DOHH2 (cell line): ENCODE data around the gene TXNL4B.

Experiments used
- H3F3A ChIP-seq: fragments of 200-600 bp; sonication (generic), shearing (Covaris generic); 2 replicates; pipeline ENCODE4 v1.6.0; 2016; ENCODE audit warnings: antibody characterized with exemption, mild to moderate bottlenecking; ENCODE audit not compliant: control insufficient read depth, insufficient read depth
- H3K27ac ChIP-seq: fragments of 200-600 bp; sonication (generic); 2 replicates; pipeline ENCODE4 v1.5.1; 2014; ENCODE audit warnings: low read depth, mild to moderate bottlenecking, low read length, moderate library complexity
- H3K27me3 ChIP-seq: fragments of 200-600 bp; sonication (generic); 2 replicates; pipeline ENCODE4 v1.6.1; 2014; ENCODE audit warnings: mild to moderate bottlenecking, low read length, mixed read lengths; ENCODE audit not compliant: control insufficient read depth
- H3K36me3 ChIP-seq: fragments of 200-600 bp; sonication (generic); 2 replicates; pipeline ENCODE4 v1.6.1; 2014; ENCODE audit warnings: mild to moderate bottlenecking, low read length, moderate library complexity, mixed read lengths; ENCODE audit not compliant: control insufficient read depth
- H3K4me1 ChIP-seq: fragments of 200-600 bp; sonication (generic); 2 replicates; pipeline ENCODE4 v1.6.1; 2014; ENCODE audit warnings: mild to moderate bottlenecking, low read length, mixed read lengths; ENCODE audit not compliant: control insufficient read depth
- H3K4me2 ChIP-seq: fragments of 200-600 bp; sonication (generic); 2 replicates; pipeline ENCODE4 v1.6.0; 2014; ENCODE audit warnings: mild to moderate bottlenecking, low read length, moderate library complexity
- H3K4me3 ChIP-seq: fragments of 200-600 bp; sonication (generic); 2 replicates; pipeline ENCODE4 v1.5.1; 2014; ENCODE audit warnings: mild to moderate bottlenecking, low read length, mixed read lengths
- H3K79me2 ChIP-seq: fragments of 200-600 bp; sonication (generic); 2 replicates; pipeline ENCODE4 v1.6.1; 2014; ENCODE audit warnings: mild to moderate bottlenecking, low read length, mixed read lengths; ENCODE audit not compliant: control insufficient read depth
- H3K9me2 ChIP-seq: fragments of 200-600 bp; sonication (generic); replicated peaks from 2 replicates; pipeline ENCODE4 v1.6.1; 2014; ENCODE audit warnings: mild to moderate bottlenecking, low read length, mixed read lengths; ENCODE audit not compliant: control insufficient read depth
- H3K9me3 ChIP-seq: fragments of 200-600 bp; sonication (generic); 2 replicates; pipeline ENCODE4 v1.6.1; 2014; ENCODE audit warnings: antibody characterized with exemption, low read length, mixed read lengths; ENCODE audit not compliant: control insufficient read depth, insufficient read depth
- H4K20me1 ChIP-seq: fragments of 200-600 bp; sonication (generic); 2 replicates; pipeline ENCODE4 v1.6.0; 2014; ENCODE audit warnings: low read depth, mild to moderate bottlenecking, antibody characterized with exemption, low read length, moderate library complexity; ENCODE audit not compliant: control insufficient read depth, insufficient read depth
- CTCF ChIP-seq: fragments of 200-600 bp; sonication (generic); IDR thresholded peaks from one replicate; pipeline ENCODE4 v1.5.1; 2014; ENCODE audit warnings: antibody characterized with exemption, mild to moderate bottlenecking, low read depth, low read length; ENCODE audit not compliant: poor library complexity, severe bottlenecking
- EZH2phosphoT487 ChIP-seq: fragments of 200-600 bp; sonication (generic); IDR thresholded peaks from 2 replicates; pipeline ENCODE4 v1.6.1; 2017; ENCODE audit warnings: borderline replicate concordance, mild to moderate bottlenecking, antibody characterized with exemption, low read length, moderate library complexity, mixed read lengths

TXNL4B gene

GRCh38 chr16:72122916-72123315, 29.5 kb upstream of the TXNL4B start:
- H3K36me3 ChIP-seq: no peaks in the 10 kb centered on the region
- no peak overlapping the region for H3K4me2 ChIP-seq
- H3K4me1 ChIP-seq: no peaks in the 10 kb centered on the region
- no peak overlapping the region for H3K4me3 ChIP-seq
- H3K79me2 ChIP-seq: no peaks in the 10 kb centered on the region
- H3K9me2 ChIP-seq: no peaks in the 10 kb centered on the region
- H3F3A ChIP-seq: no peaks in the 10 kb centered on the region
- H3K9me3 ChIP-seq: no peaks in the 10 kb centered on the region
- no peak for TF ChIP-seq EZH2phosphoT487
- TF ChIP-seq CTCF: no peak
- no peak overlapping the region for H3K27ac ChIP-seq
- H3K27me3 ChIP-seq: no peaks in the 10 kb centered on the region
- no peaks in the 10 kb centered on the region for H4K20me1 ChIP-seq

- Histone ChIP-seq H3F3A (no peaks in the 10 kb centered on the region), H3K4me2 (no peak overlapping the region), H3K27ac (no peak overlapping the region), H3K79me2 (no peaks in the 10 kb centered on the region), H3K9me2 (no peaks in the 10 kb centered on the region), H3K27me3 (no peaks in the 10 kb centered on the region), H3K36me3 (no peaks in the 10 kb centered on the region), H3K4me3 (no peak overlapping the region), H4K20me1 (no peaks in the 10 kb centered on the region), H3K4me1 (no peaks in the 10 kb centered on the region), H3K9me3 (no peaks in the 10 kb centered on the region)
- no peak for TF ChIP-seq EZH2phosphoT487
- TF ChIP-seq CTCF: no peak
Measured at GRCh38 chr16:72122308-72122707, 28.9 kb upstream of the TXNL4B start.

GRCh38 chr16:72120026-72120425, 26.6 kb upstream of the TXNL4B start:
- no peaks in the 10 kb centered on the region for H3K36me3 ChIP-seq
- no peak overlapping the region for H3K4me3 ChIP-seq
- no peaks in the 10 kb centered on the region for H3K79me2 ChIP-seq
- TF ChIP-seq EZH2phosphoT487 (no peak), CTCF (no peak)
- H3K4me2 ChIP-seq: no peak overlapping the region
- H3K9me2 ChIP-seq: no peaks in the 10 kb centered on the region
- H3F3A ChIP-seq: no peaks in the 10 kb centered on the region
- no peaks in the 10 kb centered on the region for H4K20me1 ChIP-seq
- H3K27ac ChIP-seq: no peak overlapping the region
- H3K27me3 ChIP-seq: no peaks in the 10 kb centered on the region
- no peaks in the 10 kb centered on the region for H3K4me1 ChIP-seq
- no peaks in the 10 kb centered on the region for H3K9me3 ChIP-seq

GRCh38 chr16:72113616-72113945, 20.2 kb upstream of the TXNL4B start:
- Histone ChIP-seq H3K4me2 (no peak overlapping the region), H3K27me3 (no peaks in the 10 kb centered on the region), H3K79me2 (no peaks in the 10 kb centered on the region), H3K4me3 (no peak overlapping the region), H3F3A (no peaks in the 10 kb centered on the region), H3K4me1 (no peaks in the 10 kb centered on the region), H3K36me3 (peaks cover 43% of the 10 kb centered on the region), H3K9me2 (no peaks in the 10 kb centered on the region), H3K9me3 (no peaks in the 10 kb centered on the region), H4K20me1 (no peaks in the 10 kb centered on the region), H3K27ac (no peak overlapping the region)
- TF ChIP-seq EZH2phosphoT487 (no peak), CTCF (no peak)
